IPS-15b (cell line): ENCODE measurements around the gene DNAJB12.

ENCODE experiments used
- H3K27me3 ChIP-seq: one replicate; pipeline ENCODE4 v1.6.1; 2013; ENCODE audit warnings: low read length; ENCODE audit not compliant: control insufficient read depth, insufficient read depth
- H3K36me3 ChIP-seq: one replicate; pipeline ENCODE4 v1.6.1; 2013; ENCODE audit warnings: low read length; ENCODE audit not compliant: control insufficient read depth, insufficient read depth
- H3K4me1 ChIP-seq: one replicate; pipeline ENCODE4 v1.6.1; 2013; ENCODE audit warnings: mild to moderate bottlenecking, low read length; ENCODE audit not compliant: control insufficient read depth, insufficient read depth
- H3K4me3 ChIP-seq: one replicate; pipeline ENCODE4 v1.5.1; 2013; ENCODE audit warnings: low read depth, low read length
- H3K9ac ChIP-seq: one replicate; pipeline ENCODE4 v1.6.1; 2013; ENCODE audit warnings: low read depth, mild to moderate bottlenecking, low read length
- H3K9me3 ChIP-seq: one replicate; pipeline ENCODE4 v1.6.1; 2013; ENCODE audit warnings: mild to moderate bottlenecking, low read length; ENCODE audit not compliant: control insufficient read depth, insufficient read depth

The DNAJB12 gene

GRCh38 chr10:72319416-72320254 lies 35.1 kb downstream of the DNAJB12 start:
- Histone ChIP-seq H3K9me3 (no peaks in the 10 kb centered on the region), H3K4me1 (peaks cover 13% of the 10 kb centered on the region), H3K9ac (no peak overlapping the region), H3K27me3 (no peaks in the 10 kb centered on the region), H3K36me3 (no peaks in the 10 kb centered on the region), H3K4me3 (peak overlapping the region; percentile 35)

- Histone ChIP-seq H3K9me3 (no peaks in the 10 kb centered on the region), H3K4me1 (peaks cover 13% of the 10 kb centered on the region), H3K27me3 (no peaks in the 10 kb centered on the region), H3K9ac (no peak overlapping the region), H3K36me3 (no peaks in the 10 kb centered on the region), H3K4me3 (no peak overlapping the region)
Observed at GRCh38 chr10:72318418-72319262, 36.1 kb downstream of the DNAJB12 start.

- Histone ChIP-seq H3K4me3 (no peak overlapping the region), H3K27me3 (no peaks in the 10 kb centered on the region), H3K36me3 (no peaks in the 10 kb centered on the region), H3K9ac (no peak overlapping the region), H3K4me1 (peaks cover 13% of the 10 kb centered on the region), H3K9me3 (no peaks in the 10 kb centered on the region)
Observed at GRCh38 chr10:72316748-72317435, 37.8 kb downstream of the DNAJB12 start.

GRCh38 chr10:72316386-72316700 lies 38.4 kb downstream of the DNAJB12 start:
- Histone ChIP-seq H3K27me3 (no peaks in the 10 kb centered on the region), H3K4me3 (no peak overlapping the region), H3K36me3 (no peaks in the 10 kb centered on the region), H3K4me1 (peaks cover 13% of the 10 kb centered on the region), H3K9me3 (no peaks in the 10 kb centered on the region), H3K9ac (no peak overlapping the region)

GRCh38 chr10:72315611-72316385 lies 38.9 kb downstream of the DNAJB12 start:
- H3K9ac ChIP-seq: no peak overlapping the region
- no peaks in the 10 kb centered on the region for H3K9me3 ChIP-seq
- no peak overlapping the region for H3K4me3 ChIP-seq
- no peaks in the 10 kb centered on the region for H3K27me3 ChIP-seq
- peaks cover 13% of the 10 kb centered on the region for H3K4me1 ChIP-seq
- no peaks in the 10 kb centered on the region for H3K36me3 ChIP-seq

GRCh38 chr10:72315054-72315453 lies 39.7 kb downstream of the DNAJB12 start:
- no peak overlapping the region for H3K4me3 ChIP-seq
- no peaks in the 10 kb centered on the region for H3K9me3 ChIP-seq
- no peaks in the 10 kb centered on the region for H3K27me3 ChIP-seq
- H3K36me3 ChIP-seq: no peaks in the 10 kb centered on the region
- H3K9ac ChIP-seq: no peak overlapping the region
- H3K4me1 ChIP-seq: peaks cover 12% of the 10 kb centered on the region

- Histone ChIP-seq H3K27me3 (no peaks in the 10 kb centered on the region), H3K4me3 (no peak overlapping the region), H3K36me3 (no peaks in the 10 kb centered on the region), H3K9ac (no peak overlapping the region), H3K4me1 (peaks cover 9% of the 10 kb centered on the region), H3K9me3 (no peaks in the 10 kb centered on the region)
Observed at GRCh38 chr10:72314263-72314662, 40.5 kb downstream of the DNAJB12 start.

- Histone ChIP-seq H3K36me3 (no peaks in the 10 kb centered on the region), H3K27me3 (no peaks in the 10 kb centered on the region), H3K9ac (no peak overlapping the region), H3K4me3 (no peak overlapping the region), H3K9me3 (no peaks in the 10 kb centered on the region), H3K4me1 (peaks cover 7% of the 10 kb centered on the region)
Observed at GRCh38 chr10:72312865-72313391, 41.8 kb downstream of the DNAJB12 start.

- peaks cover 7% of the 10 kb centered on the region for H3K4me1 ChIP-seq
- H3K36me3 ChIP-seq: no peaks in the 10 kb centered on the region
- no peak overlapping the region for H3K4me3 ChIP-seq
- no peak overlapping the region for H3K9ac ChIP-seq
- H3K9me3 ChIP-seq: no peaks in the 10 kb centered on the region
- no peaks in the 10 kb centered on the region for H3K27me3 ChIP-seq
Observed at GRCh38 chr10:72311667-72312066, 43.1 kb downstream of the DNAJB12 start.

GRCh38 chr10:72310636-72311035 lies 44.1 kb downstream of the DNAJB12 start:
- no peaks in the 10 kb centered on the region for H3K27me3 ChIP-seq
- no peak overlapping the region for H3K9ac ChIP-seq
- no peaks in the 10 kb centered on the region for H3K9me3 ChIP-seq
- H3K4me1 ChIP-seq: peaks cover 7% of the 10 kb centered on the region
- no peaks in the 10 kb centered on the region for H3K36me3 ChIP-seq
- H3K4me3 ChIP-seq: no peak overlapping the region

- Histone ChIP-seq H3K9ac (no peak overlapping the region), H3K9me3 (no peaks in the 10 kb centered on the region), H3K27me3 (no peaks in the 10 kb centered on the region), H3K4me3 (no peak overlapping the region), H3K36me3 (no peaks in the 10 kb centered on the region), H3K4me1 (peaks cover 6% of the 10 kb centered on the region)
Observed at GRCh38 chr10:72310241-72310633, 44.5 kb downstream of the DNAJB12 start.
